ENCODE data around the gene SGPP2. TPM values are rescaled to one million over a fixed set of nuclear protein-coding genes. Genes with fewer than 3 reads are reported as not detected.

The SGPP2 gene
- total RNA-seq, 1 experiment from 2014 or later, result 56.9 TPM

- H3K27me3 Mint-ChIP-seq (ENCODE audit: unreplicated experiment), result peaks cover 8% of the 10 kb centered on the region
- CTCF ChIA-PET, result no interaction called here
- no peak for TF ChIP-seq CTCF (IDR thresholded peaks at IDR 0.05; ENCODE audit: unreplicated experiment)
- intact Hi-C loops (cut with micrococcal nuclease; ENCODE audit: unreplicated experiment), result no loop called here
- no peaks in the 10 kb centered on the region for H3K36me3 Mint-ChIP-seq (ENCODE audit: insufficient read depth, unreplicated experiment)
- no peak overlapping the region for H3K27ac Mint-ChIP-seq (ENCODE audit: unreplicated experiment)
- no peak overlapping the region for H3K4me3 Mint-ChIP-seq (ENCODE audit: low read depth, unreplicated experiment)
- no TSS peak for BruUV-seq (replicated peaks)
- no peak for DNase-seq
- peaks cover 9% of the 10 kb centered on the region for H3K4me1 Mint-ChIP-seq (ENCODE audit: low read depth, unreplicated experiment)
- H3K9me3 Mint-ChIP-seq (ENCODE audit: low read depth, unreplicated experiment), result peaks cover 5% of the 10 kb centered on the region
Observed at GRCh38 chr2:222383255-222383654, 41.1 kb upstream of the SGPP2 start.

GRCh38 chr2:222391743-222392285 lies 32.5 kb upstream of the SGPP2 start:
- no TSS peak for BruUV-seq (replicated peaks)
- CTCF ChIA-PET, result no interaction called here
- Mint-ChIP-seq H3K27me3 (ENCODE audit: unreplicated experiment) (peaks cover 8% of the 10 kb centered on the region), H3K36me3 (ENCODE audit: insufficient read depth, unreplicated experiment) (no peaks in the 10 kb centered on the region), H3K4me1 (ENCODE audit: low read depth, unreplicated experiment) (no peaks in the 10 kb centered on the region), H3K4me3 (ENCODE audit: low read depth, unreplicated experiment) (no peak overlapping the region), H3K27ac (ENCODE audit: unreplicated experiment) (no peak overlapping the region), H3K9me3 (ENCODE audit: low read depth, unreplicated experiment) (no peaks in the 10 kb centered on the region)
- no peak for TF ChIP-seq CTCF (IDR thresholded peaks at IDR 0.05; ENCODE audit: unreplicated experiment)
- no peak for DNase-seq
- intact Hi-C loops (cut with micrococcal nuclease; ENCODE audit: unreplicated experiment), result no loop called here

- intact Hi-C loops (cut with micrococcal nuclease; ENCODE audit: unreplicated experiment), result no loop called here
- TF ChIP-seq CTCF (IDR thresholded peaks at IDR 0.05; ENCODE audit: unreplicated experiment), result no peak
- BruUV-seq (replicated peaks), result no TSS peak
- no peak for DNase-seq
- Mint-ChIP-seq H3K36me3 (ENCODE audit: insufficient read depth, unreplicated experiment) (no peaks in the 10 kb centered on the region), H3K27ac (ENCODE audit: unreplicated experiment) (no peak overlapping the region), H3K4me3 (ENCODE audit: low read depth, unreplicated experiment) (no peak overlapping the region), H3K27me3 (ENCODE audit: unreplicated experiment) (no peaks in the 10 kb centered on the region), H3K4me1 (ENCODE audit: low read depth, unreplicated experiment) (no peaks in the 10 kb centered on the region), H3K9me3 (ENCODE audit: low read depth, unreplicated experiment) (no peaks in the 10 kb centered on the region)
- CTCF ChIA-PET, result no interaction called here
Observed at GRCh38 chr2:222393733-222394267, 30.5 kb upstream of the SGPP2 start.

GRCh38 chr2:222398446-222398885 lies 25.9 kb upstream of the SGPP2 start:
- Mint-ChIP-seq H3K4me1 (ENCODE audit: low read depth, unreplicated experiment) (no peaks in the 10 kb centered on the region), H3K4me3 (ENCODE audit: low read depth, unreplicated experiment) (no peak overlapping the region), H3K27me3 (ENCODE audit: unreplicated experiment) (no peaks in the 10 kb centered on the region), H3K36me3 (ENCODE audit: insufficient read depth, unreplicated experiment) (no peaks in the 10 kb centered on the region), H3K9me3 (ENCODE audit: low read depth, unreplicated experiment) (no peaks in the 10 kb centered on the region), H3K27ac (ENCODE audit: unreplicated experiment) (no peak overlapping the region)
- no peak for TF ChIP-seq CTCF (IDR thresholded peaks at IDR 0.05; ENCODE audit: unreplicated experiment)
- DNase-seq, result no peak
- no TSS peak for BruUV-seq (replicated peaks)
- CTCF ChIA-PET, result no interaction called here
- intact Hi-C loops (cut with micrococcal nuclease; ENCODE audit: unreplicated experiment), result no loop called here

Measured in Calu3 (cell line).